SU-DHL-6 (cell line): ENCODE data around the gene OR6S1.

ENCODE experiments used
- H2AFZ ChIP-seq: fragments of 200-600 bp; sonication (generic); 2 replicates; pipeline ENCODE4 v1.6.1; 2014; ENCODE audit warnings: low read depth, mild to moderate bottlenecking, moderate library complexity, mixed read lengths, antibody characterized with exemption, low read length; ENCODE audit not compliant: severe bottlenecking
- H3F3A ChIP-seq: fragments of 200-600 bp; shearing (Covaris generic); 2 replicates; pipeline ENCODE4 v1.6.0; 2016; ENCODE audit warnings: antibody characterized with exemption, mild to moderate bottlenecking; ENCODE audit not compliant: insufficient read depth
- H3K27ac ChIP-seq: fragments of 200-600 bp; sonication (generic); 2 replicates; pipeline ENCODE4 v1.5.1; 2016; ENCODE audit warnings: low read depth, mild to moderate bottlenecking, low read length, moderate library complexity, mixed read lengths
- H3K27me3 ChIP-seq: fragments of 200-600 bp; sonication (generic), shearing (Covaris generic); 2 replicates; pipeline ENCODE4 v1.6.0; 2014; ENCODE audit warnings: mild to moderate bottlenecking, low read length
- H3K36me3 ChIP-seq: fragments of 200-600 bp; sonication (generic); 2 replicates; pipeline ENCODE4 v1.6.1; 2014; ENCODE audit warnings: mild to moderate bottlenecking, low read length, mixed read lengths
- H3K4me2 ChIP-seq: fragments of 300-600, 200-600 bp; shearing (Covaris generic), sonication (generic); 2 replicates; pipeline ENCODE4 v1.6.0; 2014; ENCODE audit warnings: low read length, low read depth, mild to moderate bottlenecking; ENCODE audit not compliant: poor library complexity, severe bottlenecking
- H3K4me3 ChIP-seq: fragments of 200-600 bp; sonication (generic); 2 replicates; pipeline ENCODE4 v1.5.1; 2014; ENCODE audit warnings: antibody characterized with exemption, low read length, mild to moderate bottlenecking, mixed read lengths; ENCODE audit not compliant: insufficient read depth, poor library complexity, severe bottlenecking
- H3K79me2 ChIP-seq: fragments of 200-600 bp; sonication (generic); 2 replicates; pipeline ENCODE4 v1.6.1; 2014; ENCODE audit warnings: mild to moderate bottlenecking, low read length, moderate library complexity; ENCODE audit not compliant: insufficient read depth
- H3K9ac ChIP-seq: fragments of 200-600 bp; sonication (generic); 2 replicates; pipeline ENCODE4 v1.7.0; 2014; ENCODE audit warnings: mild to moderate bottlenecking, low read length
- H3K9me2 ChIP-seq: fragments of 200-600 bp; sonication (generic); replicated peaks from 2 replicates; pipeline ENCODE4 v1.6.1; 2014; ENCODE audit warnings: low read length; ENCODE audit not compliant: insufficient read depth
- H3K9me3 ChIP-seq: fragments of 200-600 bp; sonication (generic); 2 replicates; pipeline ENCODE4 v1.6.1; 2014; ENCODE audit warnings: low read length, mixed read lengths; ENCODE audit not compliant: insufficient read depth
- H4K20me1 ChIP-seq: fragments of 200-600 bp; sonication (generic); 2 replicates; pipeline ENCODE4 v1.6.1; 2014; ENCODE audit warnings: low read depth, mild to moderate bottlenecking, antibody characterized with exemption, low read length, moderate library complexity, mixed read lengths
- CTCF ChIP-seq: fragments of 200-600 bp; sonication (generic); IDR thresholded peaks from one replicate; pipeline ENCODE4 v1.5.1; 2017; ENCODE audit warnings: antibody characterized with exemption, mild to moderate bottlenecking, low read length, moderate library complexity; ENCODE audit not compliant: insufficient read depth, poor library complexity, severe bottlenecking
- EZH2phosphoT487 ChIP-seq: fragments of 200-600 bp; sonication (generic), shearing (Covaris generic); conservative IDR thresholded peaks from 2 replicates; pipeline ENCODE4 v1.6.1; 2018; ENCODE audit warnings: mild to moderate bottlenecking, antibody characterized with exemption, low read length, moderate library complexity, mixed read lengths

OR6S1 gene

GRCh38 chr14:20630340-20631022 is 11.0 kb downstream of the OR6S1 start:
- Histone ChIP-seq H3F3A (no peaks in the 10 kb centered on the region), H3K36me3 (no peaks in the 10 kb centered on the region), H2AFZ (no peak overlapping the region), H3K4me2 (no peak overlapping the region), H3K27me3 (no peaks in the 10 kb centered on the region), H3K27ac (no peak overlapping the region), H3K4me3 (no peak overlapping the region), H3K9me3 (no peaks in the 10 kb centered on the region), H4K20me1 (no peaks in the 10 kb centered on the region), H3K79me2 (no peaks in the 10 kb centered on the region), H3K9me2 (no peaks in the 10 kb centered on the region), H3K9ac (no peak overlapping the region)
- no peak for TF ChIP-seq EZH2phosphoT487
- no peak for TF ChIP-seq CTCF

- Histone ChIP-seq H3K9ac (no peak overlapping the region), H3K9me2 (no peaks in the 10 kb centered on the region), H3K27me3 (no peaks in the 10 kb centered on the region), H3K36me3 (no peaks in the 10 kb centered on the region), H3K79me2 (no peaks in the 10 kb centered on the region), H2AFZ (no peak overlapping the region), H3K4me3 (no peak overlapping the region), H3F3A (no peaks in the 10 kb centered on the region), H3K27ac (no peak overlapping the region), H4K20me1 (no peaks in the 10 kb centered on the region), H3K9me3 (no peaks in the 10 kb centered on the region), H3K4me2 (no peak overlapping the region)
- no peak for TF ChIP-seq EZH2phosphoT487
- no peak for TF ChIP-seq CTCF
Measured at GRCh38 chr14:20628063-20628854, 13.2 kb downstream of the OR6S1 start.

GRCh38 chr14:20627346-20628027 is 14.0 kb downstream of the OR6S1 start:
- Histone ChIP-seq H3K27me3 (no peaks in the 10 kb centered on the region), H3F3A (no peaks in the 10 kb centered on the region), H3K79me2 (no peaks in the 10 kb centered on the region), H2AFZ (no peak overlapping the region), H3K4me2 (no peak overlapping the region), H3K27ac (no peak overlapping the region), H3K9me2 (no peaks in the 10 kb centered on the region), H3K9me3 (no peaks in the 10 kb centered on the region), H3K36me3 (no peaks in the 10 kb centered on the region), H4K20me1 (no peaks in the 10 kb centered on the region), H3K4me3 (no peak overlapping the region), H3K9ac (no peak overlapping the region)
- no peak for TF ChIP-seq EZH2phosphoT487
- TF ChIP-seq CTCF, result no peak
